GM19351 (cell line): ENCODE results near the gene DCDC2B.

Experiments used
- ATAC-seq: cut with Tn5 transposase; IDR thresholded peaks from one replicate; pipeline ENCODE4 v1.9.1; 2021; ENCODE audit warnings: mild to moderate bottlenecking, moderate library complexity; ENCODE audit not compliant: unreplicated experiment

The DCDC2B gene

DNA sequence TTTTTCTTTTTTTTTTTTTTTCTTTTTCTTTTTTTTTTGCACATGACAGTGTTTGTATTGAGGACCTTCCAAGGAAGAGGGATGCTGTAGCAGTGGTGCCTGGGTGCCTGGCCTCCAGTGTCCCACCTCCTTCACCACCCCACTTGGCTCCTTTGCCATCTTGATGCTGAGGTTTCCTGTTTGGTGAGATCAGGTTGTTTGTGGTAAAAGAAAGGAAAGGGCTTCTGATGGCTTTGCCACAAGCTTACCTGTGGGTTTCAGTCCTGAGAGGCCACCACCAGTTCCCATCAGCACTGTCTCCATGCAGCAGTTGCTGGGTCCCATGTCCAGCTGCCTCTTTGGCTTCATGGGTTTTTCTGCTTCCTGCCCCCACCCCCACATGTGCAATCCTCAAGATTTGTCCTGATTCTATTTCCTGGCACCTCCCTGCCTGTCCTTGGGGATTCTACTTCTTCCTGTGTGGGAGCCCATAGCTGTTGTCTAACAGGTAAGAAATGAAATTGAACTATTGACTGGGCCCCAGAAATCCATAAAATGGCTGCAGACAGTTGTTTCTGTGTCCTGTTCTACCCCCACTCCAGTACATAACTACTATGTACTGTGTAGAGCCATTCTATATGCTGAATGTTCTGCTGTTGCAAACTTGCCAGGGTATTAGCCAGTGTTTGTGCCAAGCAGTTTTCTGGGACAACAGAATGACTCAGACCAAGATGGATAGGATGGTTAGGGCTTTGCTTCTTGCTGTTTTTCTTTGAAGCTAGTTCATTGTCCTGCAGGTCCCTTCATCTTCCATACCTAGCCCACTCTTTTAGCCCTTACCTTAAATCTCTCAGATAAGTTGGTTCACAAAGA lies 12.7 kb upstream of the DCDC2B start:
- no peak for ATAC-seq

GRCh38 chr1:32197074-32197473 lies 11.8 kb upstream of the DCDC2B start:
- no peak for ATAC-seq

- ATAC-seq: no peak
Observed at GRCh38 chr1:32197837-32198236, 11.1 kb upstream of the DCDC2B start.

DNA sequence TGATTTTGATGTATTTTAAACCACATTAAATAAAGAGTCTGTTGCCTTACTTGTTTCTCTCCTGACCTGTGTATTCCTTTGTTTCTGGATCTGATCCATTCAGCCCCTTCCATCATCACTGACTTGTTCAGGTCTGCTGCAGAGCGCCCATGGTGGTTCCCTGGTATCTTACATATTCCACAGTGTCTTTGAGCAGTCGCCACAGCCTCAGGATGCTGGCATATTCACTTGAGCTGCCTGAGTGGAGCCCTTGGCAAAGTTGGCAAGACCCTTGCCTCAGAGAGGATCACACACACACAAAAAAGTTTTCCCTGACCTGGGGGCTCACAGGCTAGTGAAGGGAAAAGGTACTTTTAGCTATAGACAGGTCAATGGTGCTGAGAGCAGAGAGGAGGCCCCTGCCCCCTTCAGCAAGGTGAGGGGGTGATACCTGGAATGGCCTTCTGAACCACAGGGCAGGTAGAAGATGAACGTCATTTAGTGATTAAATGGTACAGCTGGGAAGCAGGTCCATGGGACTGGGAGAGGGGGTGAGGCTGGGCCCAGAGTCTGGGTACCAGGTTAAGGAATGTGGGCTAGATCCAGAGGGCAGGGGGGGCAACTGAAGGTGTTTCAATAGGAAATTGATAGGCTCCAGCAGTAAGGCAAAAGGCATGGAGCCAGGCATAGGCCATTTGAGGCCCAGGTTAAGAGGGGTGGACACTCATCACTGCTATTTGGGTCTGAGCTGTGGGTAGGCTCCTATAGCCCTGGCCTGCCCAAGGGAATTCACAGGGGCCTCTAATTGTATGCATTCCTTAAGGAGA lies 10.4 kb upstream of the DCDC2B start:
- ATAC-seq: no peak

GRCh38 chr1:32199043-32199716 lies 9.7 kb upstream of the DCDC2B start:
- no peak for ATAC-seq

- no peak for ATAC-seq
Observed at GRCh38 chr1:32199717-32200072, 9.2 kb upstream of the DCDC2B start.

- no peak for ATAC-seq
Observed at GRCh38 chr1:32200226-32201010, 8.5 kb upstream of the DCDC2B start, which contains the start of gene CCDC28B. Gene CCDC28B, plus strand, starts transcription at chr1:32200595. Its CDS starts 1,341 bp downstream, at chr1:32201936.

DNA sequence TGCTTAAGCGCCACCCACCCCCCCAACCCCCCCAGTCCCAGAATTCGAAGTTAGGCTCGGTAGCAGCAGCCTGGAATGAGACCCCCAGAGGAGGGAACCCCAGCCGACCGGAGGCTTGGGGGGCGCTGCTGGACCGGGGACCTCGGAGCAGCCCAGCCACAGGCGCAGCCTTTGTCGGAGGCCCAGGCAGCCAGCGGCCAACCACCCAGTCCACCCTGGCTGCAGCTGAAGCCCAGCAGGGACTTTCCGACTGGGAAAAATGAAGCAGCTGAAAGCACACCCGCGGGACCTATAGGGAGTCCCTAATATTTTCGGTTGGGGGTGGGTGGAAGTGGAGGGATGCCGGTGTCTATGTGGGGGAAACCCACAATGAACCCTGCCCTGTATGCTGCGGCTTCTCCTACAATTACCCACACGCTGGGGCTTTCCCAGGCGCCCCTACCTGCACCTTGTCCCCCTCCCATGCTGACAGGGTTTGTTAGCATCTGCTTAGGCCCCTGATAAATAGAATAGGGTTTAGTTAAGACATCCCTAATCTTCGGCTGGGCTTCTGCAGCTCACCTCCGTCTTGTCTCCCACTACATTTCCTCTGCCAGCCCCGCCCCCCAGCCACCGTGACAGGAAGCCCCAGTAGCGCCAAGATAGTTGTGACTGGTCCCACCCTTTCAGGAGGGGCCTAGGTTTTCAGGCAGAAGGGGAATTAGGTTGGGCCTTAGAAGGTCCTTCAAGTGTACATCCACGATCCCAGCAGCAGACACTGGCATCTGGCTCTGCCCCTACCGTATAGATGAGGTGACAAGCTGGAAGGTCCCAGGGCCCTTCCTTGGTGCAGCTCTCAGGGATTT lies 7.7 kb upstream of the DCDC2B start:
- peak; percentile 34 for ATAC-seq

DNA sequence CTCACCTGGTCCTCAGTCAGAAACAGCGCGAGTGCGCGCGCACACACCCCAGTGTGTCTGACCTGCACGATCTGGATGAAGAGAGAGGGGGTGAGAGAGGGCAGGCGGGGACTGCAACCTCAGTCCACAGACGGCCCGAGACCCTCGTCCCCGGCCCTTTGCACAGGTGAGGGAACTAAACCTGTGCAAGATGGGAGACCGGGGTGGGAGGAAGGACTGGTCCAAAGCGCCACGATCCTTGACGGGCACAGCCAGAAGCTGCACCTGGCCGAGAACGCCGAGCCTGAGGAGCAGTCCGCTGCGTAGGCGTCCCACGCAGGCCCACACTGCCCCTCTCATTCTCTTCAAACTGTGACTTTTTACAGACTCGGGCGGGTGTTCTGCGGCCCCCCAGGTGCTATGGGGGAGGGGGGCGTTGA lies 3.9 kb upstream of the DCDC2B start:
- ATAC-seq: no peak

GRCh38 chr1:32205401-32206370 lies 3.2 kb upstream of the DCDC2B start, which contains the start of gene IQCC:
Gene IQCC, plus strand, starts transcription at chr1:32205671. Its CDS starts 11 bp downstream, at chr1:32205682.
- peak; percentile 55 for ATAC-seq

- no peak for ATAC-seq
Observed at GRCh38 chr1:32208469-32208868, 420 bp upstream of the DCDC2B start.

DNA sequence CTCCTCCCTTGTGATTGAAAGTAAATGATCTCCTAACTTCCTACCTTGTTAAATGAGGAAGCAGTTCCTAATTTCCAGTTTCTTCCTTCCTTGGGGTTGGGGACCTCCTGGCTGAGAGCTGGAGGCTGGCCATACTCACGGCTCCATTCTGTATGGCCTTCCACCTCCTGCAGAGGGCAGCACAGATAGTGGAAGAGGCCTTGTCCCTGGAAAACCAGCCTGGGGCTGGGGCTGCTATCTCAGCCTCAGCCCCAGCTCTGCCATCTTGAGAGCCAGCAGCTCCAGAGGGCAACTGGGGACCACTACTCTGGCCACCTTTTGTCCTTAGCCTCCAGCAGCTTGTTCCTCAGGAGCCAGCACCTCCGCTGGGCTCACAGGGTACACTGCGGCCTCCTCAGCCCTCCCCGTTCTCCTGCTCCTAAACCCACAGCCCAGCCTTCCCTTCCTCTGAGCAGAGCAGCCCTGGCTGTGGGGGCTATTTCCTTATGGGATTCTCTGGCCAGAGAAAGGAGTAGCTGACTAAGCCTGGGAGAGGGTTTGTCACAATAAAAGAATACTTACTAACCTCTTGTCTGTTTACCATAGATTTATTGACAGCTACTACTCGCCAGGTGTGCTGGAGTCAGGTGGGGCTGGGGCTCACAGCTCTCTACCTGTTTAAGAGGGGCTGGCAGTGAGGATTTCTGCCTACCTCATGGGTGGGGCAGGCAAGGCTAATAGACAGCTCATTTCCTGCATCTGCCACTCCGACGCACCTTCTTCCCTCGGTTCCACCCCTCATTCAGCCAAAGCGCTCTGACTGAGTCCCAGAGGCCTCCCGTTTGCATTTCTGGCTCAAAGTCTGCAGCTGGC lies 7.0 kb downstream of the DCDC2B start:
- no peak for ATAC-seq

DNA sequence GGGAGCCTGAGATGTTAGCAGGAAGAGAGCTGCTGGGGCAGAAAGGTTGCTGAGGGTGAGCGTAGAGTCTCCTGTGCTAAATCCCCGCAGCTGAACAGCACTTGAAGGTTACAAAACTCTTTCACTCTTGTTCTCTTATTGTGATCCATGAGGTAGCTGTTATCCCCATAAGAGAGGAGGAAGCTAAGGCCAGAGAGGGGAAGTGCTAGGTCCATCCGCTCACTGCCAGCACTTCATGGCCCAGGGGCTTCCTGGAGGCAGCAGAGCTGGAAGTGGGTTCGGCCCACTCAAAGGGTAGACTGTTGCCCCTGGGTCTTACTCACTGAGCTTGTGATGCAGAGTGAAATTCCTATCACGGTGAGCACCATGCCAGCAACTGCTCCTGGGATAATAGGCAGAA lies 7.7 kb downstream of the DCDC2B start:
- ATAC-seq: no peak

GRCh38 chr1:32219022-32219421 lies 10.1 kb downstream of the DCDC2B start:
- ATAC-seq: no peak

GRCh38 chr1:32220746-32221580 lies 12.1 kb downstream of the DCDC2B start:
- ATAC-seq: no peak

- no peak for ATAC-seq
Observed at GRCh38 chr1:32221581-32221979, 12.7 kb downstream of the DCDC2B start.
